Measurements from ENCODE around the gene CCNB3.

GRCh38 chrX:50206753-50207152 is 2.2 kb downstream of the CCNB3 start:
- no peak for TF ChIP-seq REST (IDR thresholded peaks at IDR 0.05; ENCODE audit: insufficient read depth in 1 of 2, low read depth in 2 of 2, low read length in 2 of 2)
- no peak for TF ChIP-seq TAF1 (IDR thresholded peaks at IDR 0.05; ENCODE audit: borderline replicate concordance, insufficient read depth, low read length)

Data from PFSK-1 (cell line).